Measurements from ENCODE around the gene UBA6. TPM values are rescaled to one million over a fixed set of nuclear protein-coding genes. Genes with fewer than 3 reads are reported as not detected.

UBA6 gene
- total and polyA plus RNA-seq, 2 of the 4 experiments (the other 2 are of a cell fraction), result 29.2 to 268 TPM

DNA sequence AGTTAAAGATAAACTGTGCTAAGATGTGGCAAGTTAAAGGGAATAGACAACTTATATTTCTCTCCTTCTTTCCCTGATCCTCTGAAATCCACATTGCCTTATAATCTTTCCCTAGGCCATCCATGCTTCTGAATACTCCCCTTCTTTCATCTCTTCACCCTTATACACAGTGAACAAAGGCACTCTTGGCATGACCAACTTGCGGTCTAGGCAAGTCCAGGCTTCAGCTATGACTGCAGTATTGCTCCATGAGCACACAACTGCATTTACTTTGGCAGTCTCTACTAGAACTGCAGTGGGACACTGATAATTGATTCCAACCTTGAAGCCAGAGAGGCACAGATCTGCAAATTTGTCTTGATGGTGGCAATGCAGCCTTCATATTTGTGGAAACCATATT, 24.2 kb upstream of the UBA6 start:
- no peak overlapping the region for H3K9ac ChIP-seq (ENCODE audit: low read depth, low read length)
- POLR2A ChIA-PET (ENCODE audit: unreplicated experiment), result no interaction called here
- H4K8ac ChIP-seq (ENCODE audit: low read depth in 2 of 2, low read length in 2 of 2), result no peak overlapping the region
- H3K27me3 ChIP-seq (ENCODE audit: control insufficient read depth, insufficient read depth, low read length), result no peaks in the 10 kb centered on the region
- no peak overlapping the region for H3K56ac ChIP-seq (ENCODE audit: extremely low read depth, insufficient read depth, low read length)
- no peaks in the 10 kb centered on the region for H4K20me1 ChIP-seq (ENCODE audit: insufficient read depth, low read length)
- intact Hi-C loops (cut with micrococcal nuclease) (no loop called here), dilution Hi-C loops (cut with HindIII; ENCODE audit: low sequenced_read_pairs, unreplicated experiment) (no loop called here), in situ Hi-C loops (cut with MboI; ENCODE audit: low sequenced_read_pairs) (no loop called here)
- H2AK5ac ChIP-seq (ENCODE audit: low read depth, low read length), result no peak overlapping the region
- H3K18ac ChIP-seq (ENCODE audit: low read depth, low read length), result no peak overlapping the region
- no peak for TF ChIP-seq MXI1 (IDR thresholded peaks at IDR 0.05; ENCODE audit: borderline replicate concordance, low read depth, low read length)
- TF ChIP-seq CEBPB (IDR thresholded peaks at IDR 0.05; ENCODE audit: low read depth, low read length), result no peak
- TF ChIP-seq, protein P1, sequence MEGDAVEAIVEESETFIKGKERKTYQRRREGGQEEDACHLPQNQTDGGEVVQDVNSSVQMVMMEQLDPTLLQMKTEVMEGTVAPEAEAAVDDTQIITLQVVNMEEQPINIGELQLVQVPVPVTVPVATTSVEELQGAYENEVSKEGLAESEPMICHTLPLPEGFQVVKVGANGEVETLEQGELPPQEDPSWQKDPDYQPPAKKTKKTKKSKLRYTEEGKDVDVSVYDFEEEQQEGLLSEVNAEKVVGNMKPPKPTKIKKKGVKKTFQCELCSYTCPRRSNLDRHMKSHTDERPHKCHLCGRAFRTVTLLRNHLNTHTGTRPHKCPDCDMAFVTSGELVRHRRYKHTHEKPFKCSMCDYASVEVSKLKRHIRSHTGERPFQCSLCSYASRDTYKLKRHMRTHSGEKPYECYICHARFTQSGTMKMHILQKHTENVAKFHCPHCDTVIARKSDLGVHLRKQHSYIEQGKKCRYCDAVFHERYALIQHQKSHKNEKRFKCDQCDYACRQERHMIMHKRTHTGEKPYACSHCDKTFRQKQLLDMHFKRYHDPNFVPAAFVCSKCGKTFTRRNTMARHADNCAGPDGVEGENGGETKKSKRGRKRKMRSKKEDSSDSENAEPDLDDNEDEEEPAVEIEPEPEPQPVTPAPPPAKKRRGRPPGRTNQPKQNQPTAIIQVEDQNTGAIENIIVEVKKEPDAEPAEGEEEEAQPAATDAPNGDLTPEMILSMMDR (conservative IDR thresholded peaks at IDR 0.05; ENCODE audit: low read depth, low read length), result no peak
- TF ChIP-seq FOS (IDR thresholded peaks at IDR 0.05; ENCODE audit: low read depth, low read length), result no peak
- no peak for TF ChIP-seq RFX5 (IDR thresholded peaks at IDR 0.05; ENCODE audit: low read depth, low read length)
- TF ChIP-seq USF2 (IDR thresholded peaks at IDR 0.05; ENCODE audit: low read depth, low read length), result no peak
- no peak for TF ChIP-seq RCOR1 (IDR thresholded peaks at IDR 0.05; ENCODE audit: insufficient replicate concordance, low read length)
- no peak for TF ChIP-seq NFE2L2 (IDR thresholded peaks at IDR 0.05; ENCODE audit: low read depth, low read length)
- no peak for TF ChIP-seq MAZ (IDR thresholded peaks at IDR 0.05; ENCODE audit: borderline replicate concordance, low read depth, low read length)
- no peak for TF ChIP-seq POLR2A (IDR thresholded peaks at IDR 0.05; ENCODE audit: low read depth, low read length)
- no peak overlapping the region for H2AFZ ChIP-seq (replicated peaks; ENCODE audit: low read length, poor library complexity)
- H3K4me3 ChIP-seq (ENCODE audit: insufficient read depth, low read depth, low read length), result no peak overlapping the region
- no peak overlapping the region for H2BK120ac ChIP-seq (ENCODE audit: low read depth, low read length)
- H2BK15ac ChIP-seq (ENCODE audit: low read depth, low read length), result no peak overlapping the region; the same call in 2 of the 3 replicates
- no TSS peak for BruUV-seq (replicated peaks)
- no peak overlapping the region for H4K5ac ChIP-seq (ENCODE audit: low read depth, low read length)
- peaks cover 0 to 10% of the 10 kb centered on the region in 2 experiments; a peak in 2 of 4 replicates for H3K79me1 ChIP-seq (ENCODE audit: low read depth in 1 of 2, low read length in 2 of 2)
- no peak overlapping the region for H3K4ac ChIP-seq (ENCODE audit: low read depth, low read length)
- no peak overlapping the region for H2BK5ac ChIP-seq (ENCODE audit: low read depth, low read length, poor library complexity, severe bottlenecking)
- no peak overlapping the region for H4K91ac ChIP-seq (ENCODE audit: insufficient read depth, low read depth, low read length)
- H3K4me2 ChIP-seq (ENCODE audit: low read depth, low read length), result no peak overlapping the region
- DNase-seq, result no peak
- no peak overlapping the region for H2AK9ac ChIP-seq (replicated peaks; ENCODE audit: low read depth, low read length, poor library complexity)
- peaks cover 8% of the 10 kb centered on the region; the same call in 1 of the 2 replicates for H3K4me1 ChIP-seq (ENCODE audit: control insufficient read depth, insufficient read depth, low read length)
- peaks cover 8% of the 10 kb centered on the region; the same call in 1 of the 2 replicates for H3K9me1 ChIP-seq (ENCODE audit: insufficient read depth, low read length)
- H3K23ac ChIP-seq (ENCODE audit: low read depth, low read length), result no peak overlapping the region
- WGBS, 2 experiments (ENCODE audit: extremely low coverage in 2 of 2, insufficient read length in 1 of 2), result 80% methylated on average over 1 of the region's 1 CpG; no CpG with 5 or more reads in 1 of the 2 experiments
- no peak overlapping the region for H2BK20ac ChIP-seq (ENCODE audit: low read depth, low read length)
- CTCF ChIA-PET, result no interaction called here
- H3K27ac ChIP-seq (ENCODE audit: insufficient read depth, low read length), result no peak overlapping the region
- ATAC-seq (ENCODE audit: low read depth), result no peak
- no peak overlapping the region for H3K14ac ChIP-seq (replicated peaks; ENCODE audit: low read depth, low read length)
- peaks cover 2% of the 10 kb centered on the region for H3K9me3 ChIP-seq (ENCODE audit: control insufficient read depth, insufficient read depth, low read length)
- peaks cover 4% of the 10 kb centered on the region; the same call in 1 of the 2 replicates for H3K36me3 ChIP-seq (ENCODE audit: control insufficient read depth, insufficient read depth, low read length)
